NCI-H1417 treated with DMSO at 0.1 percent for 48 hours (cell line): ENCODE measurements around the gene DOCK4.
A peak's percentile ranks its signal among the peaks of the same experiment; 100 is the strongest.

Experiments used
- DNase-seq: peaks from one replicate; lab custom pipeline; 2025; lab: John Stamatoyannopoulos, UW

Gene DOCK4

GRCh38 chr7:112012242-112012641 is 194.0 kb downstream of the DOCK4 start:
- no peak for DNase-seq

GRCh38 chr7:112010994-112011393 is 195.2 kb downstream of the DOCK4 start:
- DNase-seq: no peak

DNA sequence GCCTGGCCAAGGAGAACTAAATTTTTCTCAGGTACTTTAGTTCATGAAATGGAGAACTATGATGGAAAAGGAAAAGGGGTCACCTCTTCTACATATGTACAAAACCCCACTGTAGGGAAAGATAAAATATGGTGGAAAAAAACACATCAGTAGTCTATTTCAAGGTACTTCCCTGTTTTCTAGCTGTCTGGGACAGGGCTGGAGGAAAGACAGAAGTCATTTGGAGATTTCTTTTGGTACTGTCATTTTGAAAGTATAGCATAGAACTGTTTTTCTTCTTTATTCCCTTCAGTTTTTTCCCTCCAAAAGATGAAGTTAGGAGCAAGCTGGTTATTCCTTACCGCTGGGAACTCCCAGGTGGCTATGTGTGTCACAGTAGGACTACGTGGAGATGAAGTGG is 196.1 kb downstream of the DOCK4 start:
- no peak for DNase-seq

- no peak for DNase-seq
Measured at GRCh38 chr7:112009081-112009480, 197.1 kb downstream of the DOCK4 start.

DNA sequence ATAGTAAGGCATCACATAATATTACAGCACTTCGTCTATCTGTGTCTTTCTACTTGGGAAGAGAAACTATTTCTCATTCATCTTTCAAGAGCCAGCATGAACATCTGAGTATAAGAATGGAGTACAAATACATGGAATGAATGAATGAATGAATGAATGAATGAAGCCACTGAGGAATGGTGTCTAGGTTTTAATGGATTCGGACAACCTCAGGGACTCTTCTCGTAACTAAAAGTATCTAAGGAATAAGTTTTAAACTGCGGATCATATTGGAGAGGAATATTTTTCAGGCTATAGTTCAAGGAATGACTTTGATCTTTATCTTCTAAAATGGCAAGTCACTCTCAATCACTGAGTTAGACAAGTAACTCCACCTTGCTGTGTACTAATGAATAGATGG is 199.0 kb downstream of the DOCK4 start:
- DNase-seq: no peak

- no peak for DNase-seq
Measured at GRCh38 chr7:112006071-112006470, 200.1 kb downstream of the DOCK4 start.

DNA sequence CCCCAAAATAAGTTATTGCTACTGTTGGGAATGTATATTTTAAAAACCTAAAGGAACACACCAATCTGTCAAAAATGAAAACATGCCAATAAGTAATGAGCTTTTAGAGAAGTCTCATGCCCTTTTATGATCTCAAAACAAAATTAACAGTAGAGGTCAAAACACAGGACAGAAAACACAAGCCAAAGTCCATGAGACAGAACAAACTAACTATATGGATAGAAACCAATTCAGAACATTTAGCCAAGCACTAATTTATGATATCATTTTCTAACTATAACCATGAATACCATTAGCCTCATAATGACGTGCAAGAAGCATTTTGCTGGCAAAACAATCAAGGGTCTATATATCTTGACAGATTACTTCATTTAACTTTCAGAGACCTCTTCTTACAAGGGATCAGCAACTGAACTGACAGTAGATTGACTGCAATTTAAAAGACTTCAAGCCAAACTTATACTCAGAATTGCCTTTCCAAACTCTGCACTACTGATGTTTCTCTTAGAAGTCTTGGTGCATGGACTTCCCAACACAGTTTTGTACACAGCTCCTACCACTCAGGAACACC is 200.9 kb downstream of the DOCK4 start:
- no peak for DNase-seq

GRCh38 chr7:112001091-112001826 is 204.9 kb downstream of the DOCK4 start:
- DNase-seq: no peak

- DNase-seq: no peak
Measured at GRCh38 chr7:111998326-111998725, 207.9 kb downstream of the DOCK4 start.

- no peak for DNase-seq
Measured at GRCh38 chr7:111997546-111997945, 208.7 kb downstream of the DOCK4 start.

DNA sequence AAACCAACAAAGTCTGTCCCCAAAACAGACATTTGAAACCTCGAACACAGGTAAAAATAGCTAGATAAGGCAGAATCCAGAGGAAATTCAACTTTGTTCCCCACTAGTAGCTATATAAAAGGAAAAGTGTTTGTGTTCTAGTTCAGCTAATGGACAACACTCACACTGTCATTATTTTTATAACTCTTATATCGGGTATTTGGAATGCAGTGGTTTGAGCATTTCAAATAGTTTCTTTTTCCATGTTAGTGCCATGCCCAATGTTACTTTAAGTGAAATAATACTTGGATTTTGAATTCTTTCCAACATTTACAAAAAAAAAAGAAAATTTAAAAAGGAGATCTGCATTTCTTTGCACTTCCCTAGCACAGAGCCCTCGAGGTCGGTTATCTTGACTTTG is 213.6 kb downstream of the DOCK4 start:
- DNase-seq: no peak

DNA sequence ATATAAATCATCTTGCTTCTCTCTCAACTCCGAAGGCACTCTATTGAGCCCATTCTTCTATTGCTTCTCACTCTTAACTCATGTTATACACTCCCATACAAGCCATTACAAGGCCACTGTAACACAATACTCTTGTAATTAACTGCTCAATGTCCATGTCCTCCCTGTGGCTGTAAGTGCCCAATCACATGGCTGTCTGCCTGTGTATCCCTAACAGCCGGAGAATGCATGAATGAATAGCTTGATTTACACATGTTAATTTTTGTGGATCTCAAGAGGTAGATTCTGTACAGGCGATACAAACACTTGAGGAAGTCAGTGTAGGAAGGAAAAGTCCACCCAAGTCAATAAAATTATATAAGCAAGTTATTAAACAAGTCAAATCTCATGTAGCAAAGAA is 215.6 kb downstream of the DOCK4 start:
- peak; percentile 33 for DNase-seq

- DNase-seq: no peak
Measured at GRCh38 chr7:111987886-111988285, 218.3 kb downstream of the DOCK4 start.

DNA sequence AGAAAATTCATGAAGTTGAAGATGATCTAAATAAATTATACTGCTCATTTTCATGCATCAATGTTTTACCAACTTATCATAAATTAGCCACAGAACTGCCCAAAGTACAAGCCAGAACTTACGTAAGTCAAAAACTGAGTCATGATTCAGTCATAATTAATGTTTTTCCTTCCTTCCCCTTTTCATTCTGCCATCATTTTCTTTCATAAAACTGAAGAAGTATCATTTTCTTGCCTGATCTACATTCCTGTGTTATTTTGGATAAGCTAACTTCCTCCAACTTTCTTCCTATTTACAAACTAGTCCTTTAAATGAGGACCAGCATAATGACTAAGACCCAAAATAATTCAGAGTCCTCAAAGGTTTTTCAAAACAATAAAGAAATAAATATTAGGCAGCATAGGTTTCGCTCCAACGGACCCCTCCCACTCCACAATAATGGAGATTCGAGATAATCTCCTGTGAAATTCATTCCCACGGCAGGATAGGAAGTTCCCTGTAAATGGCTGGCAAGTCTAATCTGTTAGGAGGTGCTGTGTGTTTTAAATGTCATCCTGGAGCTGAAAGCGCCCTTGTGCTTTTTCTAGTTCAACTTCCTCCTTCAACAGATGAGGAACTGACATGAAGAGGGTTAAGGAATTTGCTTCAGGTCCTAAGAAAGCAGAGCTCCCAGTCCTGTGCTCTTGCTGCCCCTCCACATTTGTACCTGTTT is 218.9 kb downstream of the DOCK4 start:
- DNase-seq: no peak

GRCh38 chr7:111986601-111987000 is 219.6 kb downstream of the DOCK4 start:
- no peak for DNase-seq

DNA sequence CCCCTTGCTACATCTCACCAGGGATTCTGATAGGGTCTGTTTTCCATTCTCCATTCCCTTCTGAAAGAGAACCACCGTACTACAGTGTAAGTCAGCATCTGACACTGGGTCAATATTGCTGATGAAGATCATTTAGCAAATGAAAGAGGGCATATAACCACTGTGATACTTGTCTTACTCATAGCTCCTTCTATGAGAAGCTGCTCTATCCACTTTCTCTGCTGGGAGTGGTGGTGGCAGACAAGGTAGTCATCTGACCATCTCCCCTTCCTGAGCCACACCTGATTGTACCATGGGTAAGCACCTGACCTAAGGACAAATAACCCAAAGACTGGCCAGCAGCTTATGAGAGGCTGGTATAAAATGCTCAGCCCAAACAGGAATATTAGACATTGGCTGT is 220.4 kb downstream of the DOCK4 start:
- DNase-seq: no peak

DNA sequence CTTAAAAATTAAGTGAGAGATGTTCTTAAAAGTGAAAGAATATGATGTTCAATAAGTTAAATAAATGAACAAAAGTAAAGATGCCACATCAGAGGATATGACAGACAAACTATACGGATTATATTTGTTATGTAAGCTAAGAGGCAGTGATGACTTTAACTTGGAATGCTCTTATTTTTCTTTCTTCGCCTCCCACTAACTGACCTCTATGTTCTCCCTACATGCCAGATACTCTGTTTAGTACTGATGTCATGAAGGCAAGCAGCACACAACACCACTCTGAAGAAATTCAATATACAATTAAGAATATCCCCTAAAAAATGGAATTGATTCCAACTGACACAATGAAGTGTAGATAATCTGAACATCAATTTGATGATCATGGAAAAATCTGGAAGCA is 223.4 kb downstream of the DOCK4 start:
- DNase-seq: no peak

GRCh38 chr7:111982133-111982532 is 224.1 kb downstream of the DOCK4 start:
- no peak for DNase-seq

GRCh38 chr7:111980725-111981124 is 225.5 kb downstream of the DOCK4 start:
- no peak for DNase-seq

DNA sequence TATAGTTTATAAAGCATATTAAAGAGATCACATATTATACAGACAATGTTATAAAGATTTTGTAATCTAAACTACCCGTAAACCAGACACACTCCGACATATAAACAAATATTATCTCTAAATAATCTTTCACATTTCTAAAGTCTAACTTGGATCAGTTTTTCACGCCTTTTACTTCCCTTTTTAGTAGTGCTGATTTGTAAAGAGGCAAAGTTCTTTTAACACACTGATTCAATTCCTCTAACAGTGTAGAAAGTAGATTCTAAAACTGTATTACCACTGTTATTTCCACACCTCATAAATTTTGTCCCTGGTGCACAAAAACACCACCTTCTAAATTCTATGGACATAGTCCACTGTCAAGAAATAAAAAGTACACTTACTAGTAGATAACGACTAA is 230.9 kb downstream of the DOCK4 start:
- no peak for DNase-seq

DNA sequence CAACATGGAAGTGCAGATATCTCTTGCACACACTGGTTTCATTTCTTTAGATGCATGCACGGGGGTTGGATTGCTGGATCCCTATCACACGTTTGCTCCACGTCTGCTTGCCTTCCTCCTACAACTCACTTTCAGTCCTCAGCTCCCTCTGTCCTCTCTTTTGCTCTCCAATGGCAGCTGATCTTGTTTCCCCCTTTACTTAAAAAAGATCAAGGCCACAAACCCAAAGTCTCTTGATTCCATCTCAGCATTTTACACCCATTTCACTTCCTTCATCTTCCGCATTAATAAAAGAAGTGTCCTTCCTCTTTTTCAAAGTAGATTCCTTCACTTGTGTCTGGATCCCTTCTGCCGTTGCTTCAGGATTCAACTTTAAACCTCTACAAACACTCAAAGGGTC is 245.2 kb downstream of the DOCK4 start:
- no peak for DNase-seq

DNA sequence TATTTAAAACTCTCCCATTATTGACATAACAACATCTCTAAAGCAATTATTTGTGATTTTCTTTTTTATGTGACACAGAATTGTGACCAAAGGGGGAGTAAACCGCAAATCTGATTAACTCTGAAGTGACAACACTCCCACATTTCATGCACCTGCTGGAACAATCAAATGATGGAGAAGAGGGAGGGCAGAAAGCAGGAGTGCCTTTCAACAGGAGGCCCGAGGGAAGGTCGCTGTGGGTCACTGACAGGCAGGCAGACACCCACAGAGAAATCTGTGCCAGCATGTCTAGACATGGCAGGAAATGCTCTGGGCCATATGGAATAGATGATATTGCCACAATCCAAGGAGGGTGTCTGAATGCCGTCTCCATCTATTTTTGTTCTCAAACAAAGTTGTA is 247.3 kb downstream of the DOCK4 start:
- peak; percentile 88 for DNase-seq

DNA sequence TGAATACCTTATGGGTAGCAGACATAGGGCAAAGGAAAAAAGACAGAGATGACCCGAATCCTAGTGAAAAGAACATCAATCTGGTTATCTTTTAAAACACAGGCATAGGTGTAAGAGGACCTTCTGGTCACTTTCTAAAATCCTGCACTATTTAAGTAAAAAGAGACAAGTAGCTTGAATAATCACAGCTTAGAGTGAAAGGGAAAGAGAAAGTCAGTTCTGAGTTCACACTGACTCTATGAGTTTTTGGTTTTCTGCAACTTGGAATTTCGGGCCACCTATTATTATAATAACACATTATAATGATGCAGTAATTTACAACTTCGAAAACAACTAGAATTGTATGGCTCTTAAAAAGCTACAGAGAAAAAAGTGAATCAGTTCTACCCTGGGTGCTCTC is 247.8 kb downstream of the DOCK4 start:
- no peak for DNase-seq
